PC-3 (cell line): ENCODE data around the gene USP11.

Source experiments
- CTCF ChIP-seq: fragments of 300-600 bp; sonication (generic); conservative IDR thresholded peaks from 2 replicates; pipeline ENCODE4 v1.5.1; 2017; ENCODE audit warnings: antibody characterized with exemption, low read depth, mild to moderate bottlenecking, low read length
- EZH2 ChIP-seq: fragments of 300-600 bp; sonication (generic); IDR thresholded peaks from one replicate; pipeline ENCODE4 v1.6.1; 2017; ENCODE audit warnings: antibody characterized with exemption, mild to moderate bottlenecking, low read length; ENCODE audit not compliant: unreplicated experiment

GRCh38 chrX:47233333-47234113 is 714 bp downstream of the USP11 start:
- no peak for TF ChIP-seq EZH2
- TF ChIP-seq CTCF = no peak
